Loucy (cell line): ENCODE measurements around the gene HAPLN2.
A peak's percentile ranks its signal among the peaks of the same experiment; 100 is the strongest.

Source experiments
- H2AFZ ChIP-seq: fragments of 200-600 bp; sonication (generic); 2 replicates; pipeline ENCODE4 v1.6.0; 2016; ENCODE audit warnings: antibody characterized with exemption, mild to moderate bottlenecking, low read length, moderate library complexity
- H3F3A ChIP-seq: fragments of 200-600 bp; 2 replicates; pipeline ENCODE4 v1.6.0; 2016; ENCODE audit warnings: antibody characterized with exemption, low read depth, mild to moderate bottlenecking
- H3K27me3 ChIP-seq: fragments of 200-600 bp; sonication (generic); 2 replicates; pipeline ENCODE4 v1.6.1; 2014; ENCODE audit warnings: low read length, mild to moderate bottlenecking; ENCODE audit not compliant: insufficient read depth, poor library complexity, severe bottlenecking
- H3K36me3 ChIP-seq: fragments of 200-600 bp; sonication (generic); 2 replicates; pipeline ENCODE4 v1.6.1; 2016; ENCODE audit warnings: low read length; ENCODE audit not compliant: insufficient read depth
- H3K4me1 ChIP-seq: fragments of 200-600 bp; sonication (generic); 2 replicates; pipeline ENCODE4 v1.5.1; 2014; ENCODE audit warnings: low read length, mild to moderate bottlenecking; ENCODE audit not compliant: insufficient read depth, poor library complexity, severe bottlenecking
- H3K4me2 ChIP-seq: fragments of 200-600 bp; sonication (generic); 2 replicates; pipeline ENCODE4 v1.6.0; 2014; ENCODE audit warnings: antibody characterized with exemption, low read length, low read depth, mild to moderate bottlenecking; ENCODE audit not compliant: poor library complexity, severe bottlenecking
- H3K4me3 ChIP-seq: fragments of 200-600 bp; sonication (generic); 2 replicates; pipeline ENCODE4 v1.5.1; 2014; ENCODE audit warnings: low read length, mild to moderate bottlenecking, mixed read lengths; ENCODE audit not compliant: poor library complexity, severe bottlenecking
- H3K79me2 ChIP-seq: fragments of 200-600 bp; sonication (generic); 2 replicates; pipeline ENCODE4 v1.6.1; 2014; ENCODE audit warnings: low read length; ENCODE audit not compliant: insufficient read depth
- H3K9ac ChIP-seq: fragments of 200-600 bp; sonication (generic); 2 replicates; pipeline ENCODE4 v1.6.0; 2014; ENCODE audit warnings: mild to moderate bottlenecking, low read depth, low read length, moderate library complexity; ENCODE audit not compliant: poor library complexity, severe bottlenecking
- H3K9me2 ChIP-seq: fragments of 200-600 bp; sonication (generic); replicated peaks from 2 replicates; pipeline ENCODE4 v1.6.1; 2016; ENCODE audit warnings: low read depth, low read length, mixed read lengths
- H3K9me3 ChIP-seq: fragments of 200-600 bp; sonication (generic); 2 replicates; pipeline ENCODE4 v1.6.1; 2014; ENCODE audit warnings: mild to moderate bottlenecking, antibody characterized with exemption, low read length, low read depth; ENCODE audit not compliant: insufficient read depth
- H4K20me1 ChIP-seq: fragments of 200-600 bp; sonication (generic); 2 replicates; pipeline ENCODE4 v1.6.0; 2014; ENCODE audit warnings: antibody characterized with exemption, low read length, mild to moderate bottlenecking; ENCODE audit not compliant: insufficient read depth, poor library complexity, severe bottlenecking
- EZH2phosphoT487 ChIP-seq: fragments of 200-600 bp; IDR thresholded peaks from 2 replicates; pipeline ENCODE4 v1.6.1; 2018; ENCODE audit warnings: antibody characterized with exemption, mild to moderate bottlenecking, moderate library complexity, borderline replicate concordance
- TF ChIP-seq, protein P1 (sequence below): fragments of 200-600 bp; sonication (generic); conservative IDR thresholded peaks from 2 replicates; pipeline ENCODE4 v1.5.1; 2014; ENCODE audit warnings: mild to moderate bottlenecking, antibody characterized with exemption, low read length

HAPLN2 gene

DNA sequence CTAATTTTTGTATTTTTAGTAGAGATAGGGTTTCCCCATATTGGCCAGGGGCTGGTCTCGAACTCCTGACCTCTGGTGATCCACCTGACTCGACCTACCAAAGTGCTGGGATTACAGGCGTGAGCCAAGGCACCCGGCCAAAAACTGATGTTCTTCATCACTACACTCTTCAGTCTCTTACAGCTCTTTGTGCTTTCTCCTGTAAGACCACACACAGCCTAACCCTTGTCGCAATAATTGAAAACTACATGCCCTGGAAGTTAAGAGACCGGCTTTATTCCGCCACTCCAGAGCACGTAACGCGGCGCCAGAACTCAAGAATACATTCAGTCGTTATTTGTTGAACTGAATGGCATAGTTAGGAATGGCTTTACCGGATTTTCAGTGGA, 18.5 kb upstream of the HAPLN2 start:
- peaks cover 21% of the 10 kb centered on the region for H3K79me2 ChIP-seq
- no peaks in the 10 kb centered on the region for H3K27me3 ChIP-seq
- H3K4me3 ChIP-seq, result peak overlapping the region; percentile 93
- H3K9me2 ChIP-seq, result no peaks in the 10 kb centered on the region
- H3K9me3 ChIP-seq, result no peaks in the 10 kb centered on the region
- H3K9ac ChIP-seq, result peak overlapping the region; percentile 78
- no peak for TF ChIP-seq EZH2phosphoT487
- TF ChIP-seq, protein P1, sequence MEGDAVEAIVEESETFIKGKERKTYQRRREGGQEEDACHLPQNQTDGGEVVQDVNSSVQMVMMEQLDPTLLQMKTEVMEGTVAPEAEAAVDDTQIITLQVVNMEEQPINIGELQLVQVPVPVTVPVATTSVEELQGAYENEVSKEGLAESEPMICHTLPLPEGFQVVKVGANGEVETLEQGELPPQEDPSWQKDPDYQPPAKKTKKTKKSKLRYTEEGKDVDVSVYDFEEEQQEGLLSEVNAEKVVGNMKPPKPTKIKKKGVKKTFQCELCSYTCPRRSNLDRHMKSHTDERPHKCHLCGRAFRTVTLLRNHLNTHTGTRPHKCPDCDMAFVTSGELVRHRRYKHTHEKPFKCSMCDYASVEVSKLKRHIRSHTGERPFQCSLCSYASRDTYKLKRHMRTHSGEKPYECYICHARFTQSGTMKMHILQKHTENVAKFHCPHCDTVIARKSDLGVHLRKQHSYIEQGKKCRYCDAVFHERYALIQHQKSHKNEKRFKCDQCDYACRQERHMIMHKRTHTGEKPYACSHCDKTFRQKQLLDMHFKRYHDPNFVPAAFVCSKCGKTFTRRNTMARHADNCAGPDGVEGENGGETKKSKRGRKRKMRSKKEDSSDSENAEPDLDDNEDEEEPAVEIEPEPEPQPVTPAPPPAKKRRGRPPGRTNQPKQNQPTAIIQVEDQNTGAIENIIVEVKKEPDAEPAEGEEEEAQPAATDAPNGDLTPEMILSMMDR, result no peak
- peak overlapping the region; percentile 90 for H3K4me2 ChIP-seq
- H3K36me3 ChIP-seq, result peaks cover 22% of the 10 kb centered on the region; the same call in 1 of the 2 replicates
- H2AFZ ChIP-seq, result peak overlapping the region; percentile 100
- H3K4me1 ChIP-seq, result peaks cover 9% of the 10 kb centered on the region
- no peaks in the 10 kb centered on the region for H4K20me1 ChIP-seq
- H3F3A ChIP-seq, result no peaks in the 10 kb centered on the region

DNA sequence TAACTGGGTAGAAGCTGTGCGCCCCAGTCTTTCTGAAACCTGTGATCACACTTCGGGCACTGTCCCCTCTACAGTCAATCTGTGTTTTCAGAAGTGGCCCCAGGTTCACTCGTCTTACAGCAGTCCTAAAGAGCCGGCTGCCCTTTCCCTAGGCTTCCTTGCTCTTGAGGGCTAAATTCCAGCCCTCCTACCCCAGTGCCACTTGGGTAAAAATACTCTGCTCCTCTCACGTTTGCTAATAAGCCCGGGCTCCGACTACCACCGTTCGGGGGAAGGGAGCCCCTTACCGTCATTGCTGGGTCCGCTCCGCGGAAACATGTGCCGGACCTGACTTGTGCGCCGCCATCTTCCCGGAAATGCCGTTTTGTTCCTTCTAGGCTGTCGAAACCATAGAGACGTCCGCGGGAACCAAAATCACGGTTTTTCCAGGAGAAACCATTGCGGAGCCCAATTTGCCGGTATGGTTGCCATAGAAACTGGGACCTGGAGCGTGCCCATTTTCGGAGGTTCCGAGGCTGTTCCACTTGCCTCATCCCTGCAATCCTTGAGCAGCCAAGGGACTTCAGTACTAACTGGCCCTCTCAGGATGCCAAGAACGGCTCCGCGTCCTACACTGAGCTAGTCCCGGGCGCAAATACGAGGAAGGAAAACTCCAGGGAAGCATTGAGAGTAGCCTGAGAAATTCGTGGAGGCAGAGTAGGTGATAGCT, 17.9 kb upstream of the HAPLN2 start, which contains the start of gene GPATCH4:
Gene GPATCH4, minus strand, starts transcription at position 358 of the 709 bp plus-strand sequence.
- Histone ChIP-seq H3F3A (no peaks in the 10 kb centered on the region), H3K4me2 (peak within 1 kb of the TSS; percentile 90), H3K4me3 (peak within 1 kb of the TSS; percentile 93), H3K36me3 (peaks cover 19% of the 10 kb centered on the region; the same call in 1 of the 2 replicates), H3K9me3 (no peaks in the 10 kb centered on the region), H4K20me1 (no peaks in the 10 kb centered on the region), H2AFZ (peak within 1 kb of the TSS; percentile 100), H3K79me2 (peaks cover 21% of the 10 kb centered on the region), H3K9ac (peak within 1 kb of the TSS; percentile 78), H3K4me1 (peaks cover 9% of the 10 kb centered on the region), H3K9me2 (no peaks in the 10 kb centered on the region), H3K27me3 (no peaks in the 10 kb centered on the region)
- TF ChIP-seq EZH2phosphoT487, result no peak
- TF ChIP-seq, protein P1, result no peak

DNA sequence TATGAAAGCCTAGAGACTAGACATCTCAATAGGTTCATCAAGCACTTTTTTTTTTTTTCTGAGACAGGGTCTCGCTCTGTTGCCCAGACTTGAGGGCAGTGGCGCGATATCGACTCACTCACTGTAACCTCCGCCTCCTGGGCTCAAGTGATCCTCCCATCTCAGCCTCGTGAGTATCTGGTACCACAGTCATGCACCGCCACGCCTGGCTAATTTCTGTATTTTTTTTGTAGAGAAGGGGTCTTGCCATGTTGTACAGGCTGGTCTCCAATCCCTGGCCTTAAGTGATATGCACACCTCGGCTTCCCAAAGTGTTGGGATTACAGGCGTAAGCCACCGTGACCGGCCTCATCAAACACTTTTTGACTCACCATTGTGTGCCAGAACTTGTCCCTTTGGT, 17.3 kb upstream of the HAPLN2 start:
- peak overlapping the region; percentile 90 for H3K4me2 ChIP-seq
- peaks cover 21% of the 10 kb centered on the region for H3K79me2 ChIP-seq
- peak overlapping the region; percentile 78 for H3K9ac ChIP-seq
- H3K36me3 ChIP-seq, result peaks cover 13% of the 10 kb centered on the region; the same call in 1 of the 2 replicates
- H3K27me3 ChIP-seq, result no peaks in the 10 kb centered on the region
- H3K9me3 ChIP-seq, result no peaks in the 10 kb centered on the region
- H2AFZ ChIP-seq, result peak overlapping the region; percentile 100
- TF ChIP-seq, protein P1, result no peak
- no peak for TF ChIP-seq EZH2phosphoT487
- no peaks in the 10 kb centered on the region for H3F3A ChIP-seq
- no peaks in the 10 kb centered on the region for H4K20me1 ChIP-seq
- peaks cover 9% of the 10 kb centered on the region for H3K4me1 ChIP-seq
- H3K4me3 ChIP-seq, result peak overlapping the region; percentile 93
- no peaks in the 10 kb centered on the region for H3K9me2 ChIP-seq
